Neural cell (in vitro differentiated cells): ENCODE data around the gene BNC2. TPM values are rescaled to one million over a fixed set of nuclear protein-coding genes. Genes with fewer than 3 reads are reported as not detected.

Experiments
- H2AFZ ChIP-seq: fragments of 200-600, 300-800 bp; sonication (generic), shearing (Covaris generic); 2 replicates; pipeline ENCODE4 v1.6.0; 2014; ENCODE audit warnings: low read depth, mild to moderate bottlenecking, antibody characterized with exemption, low read length, moderate library complexity
- H3F3A ChIP-seq: fragments of 200-600 bp; shearing (Covaris generic); 2 replicates; pipeline ENCODE4 v1.6.1; 2016; ENCODE audit warnings: mild to moderate bottlenecking, moderate library complexity, mixed read lengths, antibody characterized with exemption, low read length; ENCODE audit not compliant: insufficient read depth, poor library complexity, severe bottlenecking
- H3K27ac ChIP-seq: fragments of 200-600, 300-800 bp; sonication (generic), shearing (Covaris generic); 2 replicates; pipeline ENCODE4 v1.5.1; 2014; ENCODE audit warnings: mild to moderate bottlenecking, low read length, moderate library complexity
- H3K27me3 ChIP-seq: fragments of 300-800, 200-600 bp; sonication (generic), shearing (Covaris generic); 2 replicates; pipeline ENCODE4 v1.6.0; 2014; ENCODE audit warnings: mild to moderate bottlenecking, low read depth, low read length, moderate library complexity; ENCODE audit not compliant: insufficient read depth
- H3K36me3 ChIP-seq: fragments of 300-800, 200-600 bp; sonication (generic), shearing (Covaris generic); 2 replicates; pipeline ENCODE4 v1.5.1; 2014; ENCODE audit warnings: mild to moderate bottlenecking, antibody characterized with exemption, low read length, moderate library complexity; ENCODE audit not compliant: insufficient read depth
- H3K4me2 ChIP-seq: fragments of 300-800, 200-600 bp; sonication (generic), shearing (Covaris generic); 2 replicates; pipeline ENCODE4 v1.6.0; 2014; ENCODE audit warnings: mild to moderate bottlenecking, low read length
- H3K4me3 ChIP-seq: fragments of 300-800, 200-600 bp; sonication (generic), shearing (Covaris generic); 2 replicates; pipeline ENCODE4 v1.5.1; 2014; ENCODE audit warnings: mild to moderate bottlenecking, low read length, moderate library complexity
- H3K79me2 ChIP-seq: fragments of 200-600 bp; shearing (Covaris generic); replicated peaks from 2 replicates; pipeline ENCODE4 v1.6.0; 2014; ENCODE audit warnings: mild to moderate bottlenecking, low read length, moderate library complexity; ENCODE audit not compliant: insufficient read depth
- H3K9ac ChIP-seq: fragments of 300-800, 200-600 bp; sonication (generic), shearing (Covaris generic); 2 replicates; pipeline ENCODE4 v1.6.1; 2016; ENCODE audit warnings: mild to moderate bottlenecking, low read length, mixed read lengths
- H3K9me2 ChIP-seq: fragments of 200-600 bp; shearing (Covaris generic); 2 replicates; pipeline ENCODE4 v1.6.1; 2016; ENCODE audit warnings: mild to moderate bottlenecking, low read length, mixed read lengths; ENCODE audit not compliant: insufficient read depth
- H3K9me3 ChIP-seq: fragments of 200-600, 300-800 bp; sonication (generic), shearing (Covaris generic); 2 replicates; pipeline ENCODE4 v1.6.1; 2016; ENCODE audit warnings: mild to moderate bottlenecking, mixed run types, low read length, moderate library complexity, mixed read lengths
- H4K20me1 ChIP-seq: fragments of 200-600 bp; shearing (Covaris generic); 2 replicates; pipeline ENCODE4 v1.6.1; 2016; ENCODE audit warnings: mild to moderate bottlenecking, mixed run types; ENCODE audit not compliant: insufficient read depth
- CTCF ChIP-seq: fragments of 450-650 bp; IDR thresholded peaks from 2 replicates; pipeline ENCODE4 v1.5.1; 2014; ENCODE audit warnings: antibody characterized with exemption, mild to moderate bottlenecking, moderate library complexity; ENCODE audit not compliant: poor library complexity, severe bottlenecking
- EP300 ChIP-seq: fragments of 450-650 bp; conservative IDR thresholded peaks from 2 replicates; pipeline ENCODE4 v1.6.1; 2014; ENCODE audit warnings: antibody characterized with exemption, mild to moderate bottlenecking, moderate library complexity; ENCODE audit not compliant: poor library complexity, severe bottlenecking
- EZH2 ChIP-seq: fragments of 200-600, 300-800 bp; shearing (Covaris generic), sonication (generic); IDR thresholded peaks from 2 replicates; pipeline ENCODE4 v1.6.1; 2014; ENCODE audit warnings: antibody characterized with exemption, low read length, borderline replicate concordance, mild to moderate bottlenecking; ENCODE audit not compliant: insufficient read depth, poor library complexity, severe bottlenecking
- MXI1 ChIP-seq: fragments of 450-650 bp; conservative IDR thresholded peaks from 2 replicates; pipeline ENCODE4 v1.6.1; 2014; ENCODE audit warnings: antibody characterized with exemption, mild to moderate bottlenecking; ENCODE audit not compliant: poor library complexity, severe bottlenecking
- POLR2AphosphoS5 ChIP-seq: IDR thresholded peaks from 2 replicates; pipeline ENCODE4 v1.6.1; 2012
- RAD21 ChIP-seq: fragments of 450-650 bp; conservative IDR thresholded peaks from 2 replicates; pipeline ENCODE4 v1.6.1; 2014; ENCODE audit warnings: antibody characterized with exemption, mild to moderate bottlenecking, moderate library complexity
- REST ChIP-seq: IDR thresholded peaks from 2 replicates; pipeline ENCODE4 v1.6.1; 2012; ENCODE audit warnings: borderline replicate concordance
- SMC3 ChIP-seq: fragments of 450-650 bp; conservative IDR thresholded peaks from 2 replicates; pipeline ENCODE4 v1.6.1; 2014; ENCODE audit warnings: antibody characterized with exemption, mild to moderate bottlenecking, moderate library complexity; ENCODE audit not compliant: poor library complexity
- TAF1 ChIP-seq: IDR thresholded peaks from 2 replicates; pipeline ENCODE4 v1.6.1; 2012; ENCODE audit warnings: low read depth
- polyA plus RNA-seq: library from polyadenylated mRNA; depleted of rRNA; stranded (reverse); fragments of >200 nt; gene quantifications from 2 replicates; pipeline ENCODE4 v1.2.3, GENCODE V29; 2014

BNC2 gene
- polyA plus RNA-seq, 1 donor from 2014 or later, result 1.3 TPM

GRCh38 chr9:16545639-16546038, 324.8 kb downstream of the BNC2 start:
- no peaks in the 10 kb centered on the region for H3K36me3 ChIP-seq
- H3K79me2 ChIP-seq, result no peaks in the 10 kb centered on the region
- no peak overlapping the region for H2AFZ ChIP-seq
- H3K4me2 ChIP-seq, result no peak overlapping the region
- no peaks in the 10 kb centered on the region for H3K9me2 ChIP-seq
- TF ChIP-seq TAF1, result no peak
- TF ChIP-seq RAD21, result no peak
- TF ChIP-seq EP300, result no peak
- no peak for TF ChIP-seq CTCF
- TF ChIP-seq POLR2AphosphoS5, result peak; percentile 65
- TF ChIP-seq REST, result peak; percentile 91
- TF ChIP-seq EZH2, result no peak
- TF ChIP-seq MXI1, result no peak
- TF ChIP-seq SMC3, result no peak
- no peaks in the 10 kb centered on the region for H3F3A ChIP-seq
- H3K9me3 ChIP-seq, result no peaks in the 10 kb centered on the region
- H3K27me3 ChIP-seq, result no peaks in the 10 kb centered on the region
- no peak overlapping the region for H3K4me3 ChIP-seq
- peak overlapping the region; percentile 7 for H3K27ac ChIP-seq
- no peaks in the 10 kb centered on the region for H4K20me1 ChIP-seq
- H3K9ac ChIP-seq, result no peak overlapping the region

- Histone ChIP-seq H3K27me3 (no peaks in the 10 kb centered on the region), H3K27ac (peak overlapping the region; percentile 7), H3K4me2 (no peak overlapping the region), H3K9me2 (no peaks in the 10 kb centered on the region), H2AFZ (no peak overlapping the region), H3K9ac (no peak overlapping the region), H3K36me3 (no peaks in the 10 kb centered on the region), H3K79me2 (no peaks in the 10 kb centered on the region), H4K20me1 (no peaks in the 10 kb centered on the region), H3K4me3 (no peak overlapping the region), H3K9me3 (no peaks in the 10 kb centered on the region), H3F3A (no peaks in the 10 kb centered on the region)
- TF ChIP-seq CTCF (no peak), MXI1 (no peak), RAD21 (no peak), EZH2 (no peak), EP300 (no peak), TAF1 (no peak), REST (no peak), POLR2AphosphoS5 (no peak)
These were observed 325.6 kb downstream of the BNC2 start for GRCh38 chr9:16544842-16545241.
